DND-41 (cell line): ENCODE results near the gene DIP2B.
A peak's percentile ranks its signal among the peaks of the same experiment; 100 is the strongest.

Experiments
- CTCF ChIP-seq: IDR thresholded peaks from 2 replicates; pipeline ENCODE4 v1.5.1; 2012; ENCODE audit warnings: borderline replicate concordance, low read length, moderate library complexity, mild to moderate bottlenecking; ENCODE audit not compliant: poor library complexity, severe bottlenecking; ENCODE audit errors: extremely low read depth
- EZH2 ChIP-seq: IDR thresholded peaks from 3 replicates; pipeline ENCODE4 v1.6.1; 2012; ENCODE audit warnings: borderline replicate concordance, low read depth, mild to moderate bottlenecking, moderate library complexity, low read length, inconsistent platforms; ENCODE audit not compliant: severe bottlenecking

GRCh38 chr12:50589650-50590435, 85.1 kb downstream of the DIP2B start:
- peak; percentile 19 for TF ChIP-seq CTCF
- no peak for TF ChIP-seq EZH2
